ENCODE results near the gene F7. TPM values are rescaled to one million over a fixed set of nuclear protein-coding genes. Genes with fewer than 3 reads are reported as not detected.
"Not testable (repeated sequence)": the region's sequence is repeated elsewhere in the genome, so short reads cannot be mapped to it uniquely, and the experiment has no call there.

The F7 gene
- total RNA-seq (under 0.01 TPM in 1 of 2 replicates, not detected in the other), polyA plus RNA-seq (not detected in 2 replicates), polyA minus RNA-seq (ENCODE audit: low replicate concordance) (not detected in 2 replicates)
- polyA plus RNA-seq (2012) = not detected in 2 replicates

DNA sequence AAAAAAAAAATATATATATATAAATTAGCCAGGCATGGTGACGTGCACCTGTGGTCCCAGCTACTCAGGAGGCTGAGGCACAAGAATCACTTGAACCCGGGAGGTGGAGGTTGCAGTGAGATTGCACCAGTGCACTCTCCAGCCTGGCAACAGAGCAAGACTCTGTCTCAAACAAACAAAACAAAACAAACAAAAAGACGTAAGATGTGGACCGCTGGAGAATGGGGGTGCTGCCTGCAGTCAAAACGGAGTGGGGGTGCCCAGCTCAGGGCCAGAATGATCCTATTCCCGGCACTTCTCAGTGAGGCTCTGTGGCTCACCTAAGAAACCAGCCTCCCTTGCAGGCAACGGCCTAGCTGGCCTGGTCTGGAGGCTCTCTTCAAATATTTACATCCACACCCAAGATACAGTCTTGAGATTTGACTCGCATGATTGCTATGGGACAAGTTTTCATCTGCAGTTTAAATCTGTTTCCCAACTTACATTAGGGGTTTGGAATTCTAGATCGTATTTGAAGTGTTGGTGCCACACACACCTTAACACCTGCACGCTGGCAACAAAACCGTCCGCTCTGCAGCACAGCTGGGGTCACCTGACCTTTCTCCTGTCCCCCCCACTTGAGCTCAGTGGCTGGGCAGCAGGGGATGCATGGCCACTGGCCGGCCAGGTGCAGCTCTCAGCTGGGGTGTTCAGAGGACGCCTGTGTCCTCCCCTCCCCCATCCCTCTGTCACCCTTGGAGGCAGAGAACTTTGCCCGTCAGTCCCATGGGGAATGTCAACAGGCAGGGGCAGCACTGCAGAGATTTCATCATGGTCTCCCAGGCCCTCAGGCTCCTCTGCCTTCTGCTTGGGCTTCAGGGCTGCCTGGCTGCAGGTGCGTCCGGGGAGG lies at the start of gene F7:
TSS of gene F7 (plus strand) at position 760 of the 889 bp plus-strand sequence. CDS start at position 811, 51 bp downstream.
- Histone ChIP-seq H3K4me1 (ENCODE audit: control insufficient read depth, extremely low read depth, insufficient read depth, low read length) (peaks cover 2% of the 10 kb centered on the region), H2AFZ (ENCODE audit: low read length) (no peak within 1 kb of the TSS), H3K4me2 (ENCODE audit: extremely low read depth, insufficient read depth, low read length) (no peak within 1 kb of the TSS), H3K27me3 (ENCODE audit: control insufficient read depth, insufficient read depth, low read length) (peaks cover 12% of the 10 kb centered on the region), H4K20me1 (ENCODE audit: control insufficient read depth, extremely low read depth, insufficient read depth, low read length) (no peaks in the 10 kb centered on the region), H3K79me2 (ENCODE audit: control insufficient read depth, insufficient read depth, low read length) (no peaks in the 10 kb centered on the region), H3K4me3 (replicated peaks in 1 of 4; ENCODE audit: control extremely low read depth in 1 of 4, insufficient read depth in 1 of 4, low read depth in 3 of 4, low read length in 4 of 4) (no peak within 1 kb of the TSS), H3K36me3 (ENCODE audit: control insufficient read depth, insufficient read depth, low read length) (no peaks in the 10 kb centered on the region), H3K27ac (ENCODE audit: insufficient read depth, low read length) (no peak within 1 kb of the TSS), H3K9me3 (ENCODE audit: control insufficient read depth, insufficient read depth, low read depth, low read length) (no peaks in the 10 kb centered on the region), H3K9ac (ENCODE audit: insufficient read depth, low read length) (no peak within 1 kb of the TSS)
- TF ChIP-seq, protein P1, sequence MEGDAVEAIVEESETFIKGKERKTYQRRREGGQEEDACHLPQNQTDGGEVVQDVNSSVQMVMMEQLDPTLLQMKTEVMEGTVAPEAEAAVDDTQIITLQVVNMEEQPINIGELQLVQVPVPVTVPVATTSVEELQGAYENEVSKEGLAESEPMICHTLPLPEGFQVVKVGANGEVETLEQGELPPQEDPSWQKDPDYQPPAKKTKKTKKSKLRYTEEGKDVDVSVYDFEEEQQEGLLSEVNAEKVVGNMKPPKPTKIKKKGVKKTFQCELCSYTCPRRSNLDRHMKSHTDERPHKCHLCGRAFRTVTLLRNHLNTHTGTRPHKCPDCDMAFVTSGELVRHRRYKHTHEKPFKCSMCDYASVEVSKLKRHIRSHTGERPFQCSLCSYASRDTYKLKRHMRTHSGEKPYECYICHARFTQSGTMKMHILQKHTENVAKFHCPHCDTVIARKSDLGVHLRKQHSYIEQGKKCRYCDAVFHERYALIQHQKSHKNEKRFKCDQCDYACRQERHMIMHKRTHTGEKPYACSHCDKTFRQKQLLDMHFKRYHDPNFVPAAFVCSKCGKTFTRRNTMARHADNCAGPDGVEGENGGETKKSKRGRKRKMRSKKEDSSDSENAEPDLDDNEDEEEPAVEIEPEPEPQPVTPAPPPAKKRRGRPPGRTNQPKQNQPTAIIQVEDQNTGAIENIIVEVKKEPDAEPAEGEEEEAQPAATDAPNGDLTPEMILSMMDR (conservative IDR thresholded peaks at IDR 0.05 in 1 of 2, IDR thresholded peaks at IDR 0.05 in 1 of 2; ENCODE audit: low read depth in 1 of 2, low read length in 2 of 2) = no peak
- TF ChIP-seq EZH2 (IDR thresholded peaks at IDR 0.05; ENCODE audit: low read length, missing control alignments) = no peak
- DNase-seq (ENCODE audit: low read depth in 2 of 2) = no peak

DNA sequence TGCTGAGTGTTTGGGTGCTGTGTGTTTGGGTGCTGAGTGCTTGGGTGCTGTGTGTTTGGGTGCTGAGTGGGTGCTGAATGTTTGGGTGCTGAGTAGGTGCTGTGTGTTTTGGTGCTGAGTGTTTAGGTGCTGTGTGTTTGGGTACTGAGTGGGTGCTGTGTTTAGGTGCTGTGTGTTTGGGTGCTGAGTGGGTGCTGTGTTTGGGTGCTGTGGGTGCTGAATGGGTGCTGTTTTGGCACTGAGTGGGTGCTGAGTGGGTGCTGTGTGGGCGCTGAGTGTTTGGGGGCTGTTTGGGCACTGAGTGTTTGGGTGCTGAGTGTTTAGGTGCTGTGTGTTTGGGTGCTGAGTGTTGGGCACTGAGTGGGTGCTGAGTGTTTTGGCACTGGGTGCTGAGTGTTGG lies 48.5 kb upstream of the F7 start:
- Histone ChIP-seq H3K27me3 (ENCODE audit: control insufficient read depth, insufficient read depth, low read length) (peaks cover 16% of the 10 kb centered on the region), H3K27ac (ENCODE audit: insufficient read depth, low read length) (no peak overlapping the region), H4K20me1 (ENCODE audit: control insufficient read depth, extremely low read depth, insufficient read depth, low read length) (no peaks in the 10 kb centered on the region), H3K79me2 (ENCODE audit: control insufficient read depth, insufficient read depth, low read length) (no peaks in the 10 kb centered on the region), H3K9ac (ENCODE audit: insufficient read depth, low read length) (no peak overlapping the region), H3K4me1 (ENCODE audit: control insufficient read depth, extremely low read depth, insufficient read depth, low read length) (no peaks in the 10 kb centered on the region), H3K9me3 (ENCODE audit: control insufficient read depth, insufficient read depth, low read depth, low read length) (no peaks in the 10 kb centered on the region), H3K4me2 (ENCODE audit: extremely low read depth, insufficient read depth, low read length) (no peak overlapping the region), H2AFZ (ENCODE audit: low read length) (no peak overlapping the region), H3K36me3 (ENCODE audit: control insufficient read depth, insufficient read depth, low read length) (no peaks in the 10 kb centered on the region), H3K4me3 (replicated peaks in 1 of 4; ENCODE audit: control extremely low read depth in 1 of 4, insufficient read depth in 1 of 4, low read depth in 3 of 4, low read length in 4 of 4) (no peak overlapping the region)
- no peak for DNase-seq (ENCODE audit: low read depth in 2 of 2)
- TF ChIP-seq EZH2 (IDR thresholded peaks at IDR 0.05; ENCODE audit: low read length, missing control alignments) = no peak
- TF ChIP-seq, protein P1 (conservative IDR thresholded peaks at IDR 0.05 in 1 of 2, IDR thresholded peaks at IDR 0.05 in 1 of 2; ENCODE audit: low read depth in 1 of 2, low read length in 2 of 2) = no peak

DNA sequence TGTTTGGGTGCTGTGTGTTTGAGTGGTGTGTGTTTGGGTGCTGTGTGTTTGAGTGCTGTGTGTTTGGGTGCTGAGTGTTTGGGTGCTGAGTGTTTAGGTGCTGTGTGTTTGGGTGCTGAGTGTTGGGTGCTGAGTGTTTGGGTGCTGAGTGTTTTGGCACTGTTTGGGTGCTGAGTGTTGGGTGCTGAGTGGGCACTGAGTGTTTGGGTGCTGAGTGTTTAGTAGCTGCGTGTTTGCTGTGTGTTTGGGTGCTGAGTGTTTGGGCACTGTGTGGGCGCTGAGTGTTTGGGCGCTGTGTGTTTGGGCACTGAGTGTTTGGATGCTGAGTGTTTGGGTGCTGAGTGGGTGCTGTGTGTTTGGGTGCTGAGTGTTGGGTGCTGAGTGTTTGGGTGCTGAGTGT lies 48.0 kb upstream of the F7 start:
- H3K4me2 ChIP-seq (ENCODE audit: extremely low read depth, insufficient read depth, low read length); H2AFZ ChIP-seq (ENCODE audit: low read length); H3K9ac ChIP-seq (ENCODE audit: insufficient read depth, low read length); H3K4me3 ChIP-seq (replicated peaks in 1 of 4; ENCODE audit: control extremely low read depth in 1 of 4, insufficient read depth in 1 of 4, low read depth in 3 of 4, low read length in 4 of 4); H3K27ac ChIP-seq (ENCODE audit: insufficient read depth, low read length); H3K4me1 ChIP-seq (ENCODE audit: control insufficient read depth, extremely low read depth, insufficient read depth, low read length); H3K36me3 ChIP-seq (ENCODE audit: control insufficient read depth, insufficient read depth, low read length); H3K79me2 ChIP-seq (ENCODE audit: control insufficient read depth, insufficient read depth, low read length); H3K9me3 ChIP-seq (ENCODE audit: control insufficient read depth, insufficient read depth, low read depth, low read length); H4K20me1 ChIP-seq (ENCODE audit: control insufficient read depth, extremely low read depth, insufficient read depth, low read length); DNase-seq (ENCODE audit: low read depth in 2 of 2): not testable (repeated sequence)
- H3K27me3 ChIP-seq (ENCODE audit: control insufficient read depth, insufficient read depth, low read length) = peaks cover 11% of the 10 kb centered on the region

Data from fibroblast of lung (primary cell).